HUES48 (cell line): ENCODE measurements around the gene MADCAM1.
A peak's percentile ranks its signal among the peaks of the same experiment; 100 is the strongest.

Experiments used
- H3K27ac ChIP-seq: one replicate; pipeline ENCODE4 v1.7.0; 2013; ENCODE audit warnings: low read depth, low read length, inconsistent platforms
- H3K27me3 ChIP-seq: 2 replicates; pipeline ENCODE4 v1.6.1; 2013; ENCODE audit warnings: mild to moderate bottlenecking, low read length; ENCODE audit not compliant: control insufficient read depth, insufficient read depth
- H3K36me3 ChIP-seq: 2 replicates; pipeline ENCODE4 v1.6.1; 2013; ENCODE audit warnings: low read length; ENCODE audit not compliant: control insufficient read depth, insufficient read depth
- H3K4me1 ChIP-seq: 2 replicates; pipeline ENCODE4 v1.6.1; 2013; ENCODE audit warnings: mild to moderate bottlenecking, low read length; ENCODE audit not compliant: control insufficient read depth, insufficient read depth
- H3K4me3 ChIP-seq: 2 replicates; pipeline ENCODE4 v1.5.1; 2013; ENCODE audit warnings: mild to moderate bottlenecking, low read depth, low read length
- H3K9ac ChIP-seq: 2 replicates; pipeline ENCODE4 v1.6.1; 2013; ENCODE audit warnings: mild to moderate bottlenecking, low read depth, low read length, moderate library complexity
- H3K9me3 ChIP-seq: 2 replicates; pipeline ENCODE4 v1.6.1; 2013; ENCODE audit warnings: low read length; ENCODE audit not compliant: control insufficient read depth, insufficient read depth

The MADCAM1 gene

GRCh38 chr19:514166-514663 is 17.9 kb downstream of the MADCAM1 start:
- Histone ChIP-seq H3K27me3 (no peaks in the 10 kb centered on the region), H3K36me3 (0 out of 2 replicates have a peak, but pooled peaks cover 6% of the 10 kb centered on the region), H3K4me3 (no peak overlapping the region), H3K27ac (no peak overlapping the region), H3K9me3 (no peaks in the 10 kb centered on the region), H3K4me1 (peaks cover 3% of the 10 kb centered on the region; the same call in 1 of the 2 replicates), H3K9ac (no peak overlapping the region)

GRCh38 chr19:517721-518597 is 21.7 kb downstream of the MADCAM1 start:
- Histone ChIP-seq H3K4me3 (no peak overlapping the region), H3K9me3 (0 out of 2 replicates have a peak, but pooled peaks cover 10% of the 10 kb centered on the region), H3K9ac (no peak overlapping the region), H3K27me3 (no peaks in the 10 kb centered on the region), H3K36me3 (0 out of 2 replicates have a peak, but pooled peaks cover 6% of the 10 kb centered on the region), H3K4me1 (no peaks in the 10 kb centered on the region), H3K27ac (no peak overlapping the region)

GRCh38 chr19:518598-519231 is 22.4 kb downstream of the MADCAM1 start:
- Histone ChIP-seq H3K9ac (no peak overlapping the region), H3K4me1 (no peaks in the 10 kb centered on the region), H3K4me3 (no peak overlapping the region), H3K9me3 (0 out of 2 replicates have a peak, but pooled peaks cover 10% of the 10 kb centered on the region), H3K27ac (no peak overlapping the region), H3K27me3 (no peaks in the 10 kb centered on the region), H3K36me3 (0 out of 2 replicates have a peak, but pooled peaks cover 4% of the 10 kb centered on the region)

- no peak overlapping the region for H3K27ac ChIP-seq
- H3K9ac ChIP-seq: no peak overlapping the region
- H3K36me3 ChIP-seq: no peaks in the 10 kb centered on the region
- H3K4me1 ChIP-seq: no peaks in the 10 kb centered on the region
- H3K9me3 ChIP-seq: 0 out of 2 replicates have a peak, but pooled peaks cover 10% of the 10 kb centered on the region
- H3K27me3 ChIP-seq: no peaks in the 10 kb centered on the region
- H3K4me3 ChIP-seq: no peak overlapping the region
These were observed 23.2 kb downstream of the MADCAM1 start for GRCh38 chr19:519449-519865.

GRCh38 chr19:522726-523125 is 26.4 kb downstream of the MADCAM1 start:
- H3K4me1 ChIP-seq: no peaks in the 10 kb centered on the region
- H3K4me3 ChIP-seq: no peak overlapping the region
- no peaks in the 10 kb centered on the region for H3K36me3 ChIP-seq
- no peak overlapping the region for H3K27ac ChIP-seq
- H3K9me3 ChIP-seq: 0 out of 2 replicates have a peak, but pooled peaks cover 10% of the 10 kb centered on the region
- H3K9ac ChIP-seq: no peak overlapping the region
- no peaks in the 10 kb centered on the region for H3K27me3 ChIP-seq

GRCh38 chr19:524062-524674 is 27.9 kb downstream of the MADCAM1 start:
- no peaks in the 10 kb centered on the region for H3K36me3 ChIP-seq
- H3K9me3 ChIP-seq: 0 out of 2 replicates have a peak, but pooled peaks cover 10% of the 10 kb centered on the region
- H3K9ac ChIP-seq: no peak overlapping the region
- H3K27ac ChIP-seq: no peak overlapping the region
- H3K4me1 ChIP-seq: no peaks in the 10 kb centered on the region
- H3K4me3 ChIP-seq: no peak overlapping the region
- H3K27me3 ChIP-seq: no peaks in the 10 kb centered on the region

DNA sequence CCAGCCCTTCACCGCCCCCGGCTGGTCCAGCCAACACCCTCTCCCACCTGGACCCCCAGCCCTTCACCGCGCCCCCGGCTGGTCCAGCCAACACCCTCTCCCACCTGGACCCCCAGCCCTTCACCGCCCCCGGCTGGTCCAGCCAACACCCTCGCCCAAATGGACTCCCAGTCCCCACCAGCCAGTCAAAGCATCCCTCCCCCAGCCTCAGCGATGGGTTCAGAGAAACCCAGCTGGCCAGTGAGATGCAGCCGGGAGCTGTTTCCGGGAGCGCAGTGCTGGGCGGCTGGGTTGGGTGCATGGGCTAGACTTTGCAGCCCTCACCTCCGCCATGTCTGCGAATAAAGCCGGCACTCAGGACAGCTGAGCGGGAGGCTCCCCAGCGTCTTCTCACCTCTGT is 28.7 kb downstream of the MADCAM1 start:
- Histone ChIP-seq H3K27ac (no peak overlapping the region), H3K4me1 (no peaks in the 10 kb centered on the region), H3K27me3 (no peaks in the 10 kb centered on the region), H3K9ac (no peak overlapping the region), H3K36me3 (no peaks in the 10 kb centered on the region), H3K4me3 (no peak overlapping the region), H3K9me3 (0 out of 2 replicates have a peak, but pooled peaks cover 10% of the 10 kb centered on the region)

DNA sequence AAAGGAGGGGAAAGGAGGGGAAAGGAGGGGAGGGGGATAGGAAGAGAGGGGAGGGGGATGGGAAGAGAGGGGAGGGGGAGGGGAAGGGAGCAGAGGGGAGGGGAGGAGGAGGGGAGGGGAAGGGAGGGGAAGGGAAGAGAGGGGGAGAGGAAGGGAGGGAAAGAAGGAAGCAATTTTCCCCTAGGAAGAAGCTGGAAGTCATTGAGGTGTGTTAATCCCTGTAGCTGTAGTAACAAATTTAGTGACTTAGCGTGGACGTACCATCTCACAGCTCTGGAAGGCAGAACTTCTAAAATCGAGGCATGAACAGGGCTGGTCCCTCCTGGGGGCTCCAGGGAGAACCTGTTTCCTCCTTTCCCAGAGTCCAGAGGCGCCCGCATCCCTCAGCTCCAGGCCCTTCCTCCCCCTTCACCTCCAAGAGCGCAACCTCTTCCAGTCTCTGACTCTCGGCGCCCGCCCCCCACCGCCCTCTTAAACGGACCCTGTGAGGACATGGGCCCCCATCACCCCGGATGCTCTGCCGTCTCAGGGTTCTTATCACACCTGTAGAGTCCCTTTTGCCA is 29.7 kb downstream of the MADCAM1 start:
- Histone ChIP-seq H3K9me3 (0 out of 2 replicates have a peak, but pooled peaks cover 8% of the 10 kb centered on the region), H3K4me3 (no peak overlapping the region), H3K4me1 (no peaks in the 10 kb centered on the region), H3K36me3 (no peaks in the 10 kb centered on the region), H3K27ac (no peak overlapping the region), H3K27me3 (no peaks in the 10 kb centered on the region), H3K9ac (no peak overlapping the region)

DNA sequence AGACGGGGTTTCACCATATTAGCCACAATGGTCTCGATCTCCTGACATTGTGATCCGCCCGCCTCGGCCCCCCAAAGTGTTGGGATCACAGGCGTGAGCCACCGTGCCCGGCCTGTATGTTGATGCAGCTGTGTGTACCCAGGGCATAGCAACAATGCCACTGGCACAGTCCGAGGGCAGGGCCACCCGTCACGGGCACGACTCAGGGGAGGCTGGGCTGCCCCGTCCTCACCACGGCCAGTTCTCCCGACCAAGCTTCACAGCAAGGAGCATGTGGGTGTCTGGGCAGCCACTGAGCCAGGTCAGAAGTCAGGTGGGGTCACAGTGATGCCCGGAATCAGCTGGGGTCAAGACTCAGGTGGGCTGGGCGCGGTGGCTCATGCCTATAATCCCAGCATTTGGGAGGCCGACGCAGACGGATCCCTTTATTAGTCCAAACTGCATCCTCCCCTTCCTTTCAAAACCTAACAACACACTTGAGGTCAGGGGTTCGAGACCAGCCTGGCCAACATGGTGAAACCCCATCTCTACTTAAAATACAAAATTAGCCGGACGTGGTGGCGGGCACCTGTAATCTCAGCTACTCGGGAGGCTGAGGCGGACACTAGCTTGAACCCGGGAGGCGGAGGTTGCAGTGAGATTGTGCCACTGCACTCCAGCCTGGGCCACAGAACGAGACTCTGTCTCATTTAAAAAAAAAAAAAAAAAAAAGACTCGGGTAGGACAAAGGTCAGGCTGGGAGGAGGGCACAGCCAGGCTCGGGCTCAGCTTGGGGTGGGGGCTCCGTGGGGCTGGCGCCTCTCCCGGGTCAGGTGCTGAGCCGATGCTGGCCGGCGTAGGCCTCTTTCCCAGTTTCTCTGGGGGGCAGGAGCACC is 34.1 kb downstream of the MADCAM1 start:
- Histone ChIP-seq H3K4me1 (peaks cover 10% of the 10 kb centered on the region; the same call in 1 of the 2 replicates), H3K36me3 (peaks cover 6% of the 10 kb centered on the region; the same call in 1 of the 2 replicates), H3K4me3 (peak overlapping the region; percentile 95), H3K9ac (peak overlapping the region; percentile 53; the same call in 1 of the 2 replicates), H3K27me3 (no peaks in the 10 kb centered on the region), H3K27ac (peak overlapping the region; percentile 91), H3K9me3 (no peaks in the 10 kb centered on the region)
